HL-60/S4 treated with retinoic acid at 250 ng/mL for 4 days and 3 days (cell line): ENCODE measurements around the gene KRTAP13-4.

Experiments used
- in situ Hi-C: fragments of 300-500 bp; cut with MboI; formaldehyde crosslinking; loops from 2 replicates; pipeline ENCODE4 v1.7.0; 2022; ENCODE audit warnings: low sequenced_read_pairs

The KRTAP13-4 gene, protein sequence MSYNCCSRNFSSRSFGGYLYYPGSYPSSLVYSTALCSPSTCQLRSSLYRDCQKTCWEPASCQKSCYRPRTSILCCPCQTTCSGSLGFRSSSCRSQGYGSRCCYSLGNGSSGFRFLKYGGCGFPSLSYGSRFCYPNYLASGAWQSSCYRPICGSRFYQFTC

GRCh38 chr21:30430170-30430655, at the start of gene KRTAP13-4:
Gene KRTAP13-4 (plus strand): TSS chr21:30430220. CDS start chr21:30430276, 56 bp downstream.
- in situ Hi-C loops: no loop called here

DNA sequence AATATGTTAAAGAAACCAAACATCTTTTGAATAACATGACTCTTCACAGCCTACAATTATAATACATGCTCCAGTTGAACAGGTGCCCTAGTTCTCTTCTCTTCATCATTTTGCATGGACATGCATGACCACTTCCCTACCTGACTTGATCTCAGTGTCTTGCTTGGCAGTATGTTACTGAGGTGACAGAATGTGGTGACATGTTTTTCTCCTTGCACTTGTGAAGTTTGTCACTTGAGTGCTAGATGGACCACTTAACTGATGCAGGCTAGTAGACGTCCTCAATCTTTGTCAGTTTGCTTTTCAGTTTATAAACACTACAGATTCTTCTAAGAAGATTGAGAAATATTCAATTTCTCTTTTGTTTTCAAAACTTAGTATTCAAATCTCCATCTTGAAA, 47.8 kb upstream of the KRTAP13-4 start:
- in situ Hi-C loops: no loop called here

- in situ Hi-C loops: no loop called here
Measured at GRCh38 chr21:30391492-30392025, 38.5 kb upstream of the KRTAP13-4 start.

DNA sequence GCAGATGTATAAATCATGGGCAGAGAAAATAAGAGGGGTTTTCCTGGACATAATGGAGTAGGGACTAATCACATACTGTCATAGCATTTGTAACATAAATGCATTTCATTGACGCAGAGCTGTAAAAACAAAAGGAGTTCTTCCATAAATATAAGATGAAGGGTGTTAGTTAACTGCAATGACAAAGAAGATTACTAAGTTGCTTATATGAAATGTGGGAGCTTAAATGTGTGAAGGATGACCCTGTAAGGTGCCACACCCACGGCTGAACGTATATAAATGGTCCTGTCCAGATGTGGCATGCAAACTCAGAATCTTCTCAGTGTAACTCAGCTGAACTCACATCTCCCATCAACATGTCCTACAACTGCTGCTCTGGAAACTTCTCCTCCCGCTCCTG, 34.3 kb upstream of the KRTAP13-4 start, which contains the start of gene KRTAP13-1:
Gene KRTAP13-1, plus strand, starts transcription at position 301 of the 400 bp plus-strand sequence. Its CDS starts 56 bp downstream, at position 357.
- in situ Hi-C loops: no loop called here

DNA sequence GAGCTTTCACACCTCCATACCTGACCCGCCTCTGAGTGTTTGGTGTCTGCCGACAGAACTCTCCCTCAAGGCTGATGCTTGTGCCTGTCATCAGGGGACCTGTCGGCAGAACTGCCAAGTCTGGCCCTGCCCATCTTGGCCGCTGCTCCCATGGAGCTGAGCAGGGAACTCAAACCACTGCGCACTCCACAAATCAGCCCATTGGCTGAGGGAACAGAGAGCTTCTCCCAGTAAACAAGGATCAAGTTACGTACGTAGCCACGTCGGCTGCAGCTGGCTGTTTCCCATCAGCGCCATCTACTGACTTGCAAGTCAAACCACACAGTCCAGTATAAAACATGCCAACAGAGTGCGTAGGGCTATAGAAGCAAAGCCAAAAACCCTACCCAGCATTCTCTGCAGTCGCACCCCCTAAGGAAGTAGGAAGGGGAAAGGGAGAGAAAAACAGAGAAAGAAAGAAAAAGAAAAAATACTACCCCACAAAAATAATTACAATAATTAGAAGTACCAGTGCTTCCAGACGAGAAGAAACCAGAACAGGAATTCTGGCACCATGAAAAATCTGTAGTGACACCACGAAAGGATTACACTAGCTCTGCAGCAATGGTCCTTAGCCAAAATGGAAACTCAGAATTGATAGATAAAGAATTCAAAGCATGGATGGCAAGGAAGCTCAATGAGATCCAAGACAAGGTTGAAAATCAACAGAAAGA, 21.1 kb upstream of the KRTAP13-4 start:
- in situ Hi-C loops: no loop called here

DNA sequence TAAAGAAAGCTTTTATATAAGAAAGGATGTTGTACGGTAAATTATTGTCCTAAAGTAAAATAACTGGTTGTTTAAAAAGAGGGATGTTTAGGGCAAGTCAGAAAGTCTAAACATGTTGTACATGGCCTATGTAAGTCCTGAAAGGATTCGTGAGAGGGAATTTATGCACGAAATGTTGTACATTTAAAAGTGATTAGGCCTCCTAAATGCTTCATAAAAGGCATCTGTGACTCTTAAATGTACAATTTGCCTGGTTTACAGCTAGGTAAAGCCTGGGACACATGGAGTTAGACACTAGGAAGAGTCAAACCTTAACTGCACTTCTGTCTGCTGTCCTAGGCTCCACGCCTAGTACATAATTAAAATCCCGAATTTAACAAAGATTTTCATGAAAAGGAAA, 14.0 kb upstream of the KRTAP13-4 start:
- in situ Hi-C loops: no loop called here

DNA sequence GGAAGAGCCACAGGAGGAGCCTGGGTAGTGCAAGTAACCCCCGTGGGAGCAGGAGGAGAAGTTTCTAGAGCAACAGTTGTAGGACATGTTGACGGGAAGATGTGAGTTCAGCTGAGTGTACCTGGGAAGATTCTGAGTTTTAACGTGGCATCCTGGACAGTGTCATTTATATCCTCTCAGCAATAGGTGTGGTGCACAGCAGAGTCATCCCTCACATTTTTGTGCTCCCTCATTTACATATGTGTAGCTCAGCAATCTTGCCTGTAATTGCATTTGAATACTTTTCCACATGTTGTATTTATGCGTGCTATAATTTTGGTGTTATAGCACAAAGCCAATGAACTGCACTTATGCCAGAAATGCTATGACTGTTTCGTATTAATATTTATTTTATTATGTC, 4.2 kb upstream of the KRTAP13-4 start, which contains the start of gene KRTAP13-3:
Gene KRTAP13-3, minus strand, starts transcription at position 101 of the 400 bp plus-strand sequence. Its CDS starts 14 bp downstream, at position 87.
- in situ Hi-C loops: no loop called here

DNA sequence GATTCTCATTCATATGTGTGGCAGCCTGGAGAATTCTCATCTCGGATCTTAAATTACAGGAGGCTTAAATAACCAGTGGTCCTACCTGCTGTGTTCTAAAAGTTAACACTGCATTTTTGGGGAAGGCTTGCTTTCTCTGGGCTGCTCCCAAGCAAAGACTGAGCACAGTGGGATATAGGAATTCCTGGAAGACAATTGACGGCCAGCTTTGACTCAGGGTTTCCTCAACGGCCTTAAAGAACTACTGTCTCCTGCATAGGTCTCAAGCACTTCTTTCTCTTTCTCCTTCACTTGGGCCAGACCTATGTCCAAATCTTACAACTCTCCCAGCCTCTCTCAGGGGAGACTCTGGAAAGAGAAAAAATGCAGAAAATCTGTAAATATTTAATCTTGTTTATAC, 3.3 kb upstream of the KRTAP13-4 start:
- in situ Hi-C loops: no loop called here

DNA sequence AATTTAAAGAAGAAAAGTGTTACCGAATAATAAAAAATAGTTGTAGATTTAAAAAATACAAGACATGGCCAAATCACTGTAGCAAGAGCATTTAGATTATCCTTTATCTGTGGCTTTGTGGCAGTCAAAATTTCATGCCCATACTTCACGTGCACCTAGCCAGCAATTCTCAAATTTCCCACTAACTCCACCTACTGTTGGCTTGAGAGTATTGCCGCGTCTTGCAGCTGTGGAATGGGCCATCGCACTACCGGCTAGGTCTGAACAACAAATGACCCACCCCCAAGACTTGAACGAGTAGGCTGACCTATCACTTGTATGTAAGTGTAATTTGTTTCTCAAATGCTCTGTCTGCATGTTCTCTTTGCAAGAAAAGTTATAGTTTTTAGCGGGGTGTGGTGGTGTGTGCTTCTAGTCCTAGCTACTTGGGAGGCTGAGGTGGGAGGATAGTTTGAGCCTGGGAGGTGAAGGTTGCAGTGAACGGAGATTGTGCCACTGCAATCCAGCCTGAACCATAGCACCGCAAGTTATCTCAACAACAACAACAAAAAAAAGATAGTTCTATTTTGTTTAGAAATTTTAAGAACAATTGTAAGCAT, 4.1 kb downstream of the KRTAP13-4 start:
- in situ Hi-C loops: no loop called here

GRCh38 chr21:30437010-30437565, 7.1 kb downstream of the KRTAP13-4 start:
- in situ Hi-C loops: no loop called here

GRCh38 chr21:30439975-30440374, 10.0 kb downstream of the KRTAP13-4 start, which contains the start of gene KRTAP15-1:
Gene KRTAP15-1 (plus strand): TSS chr21:30440275. CDS start chr21:30440328, 53 bp downstream.
- in situ Hi-C loops: no loop called here

- in situ Hi-C loops: no loop called here
Measured at GRCh38 chr21:30443226-30443625, 13.2 kb downstream of the KRTAP13-4 start.

DNA sequence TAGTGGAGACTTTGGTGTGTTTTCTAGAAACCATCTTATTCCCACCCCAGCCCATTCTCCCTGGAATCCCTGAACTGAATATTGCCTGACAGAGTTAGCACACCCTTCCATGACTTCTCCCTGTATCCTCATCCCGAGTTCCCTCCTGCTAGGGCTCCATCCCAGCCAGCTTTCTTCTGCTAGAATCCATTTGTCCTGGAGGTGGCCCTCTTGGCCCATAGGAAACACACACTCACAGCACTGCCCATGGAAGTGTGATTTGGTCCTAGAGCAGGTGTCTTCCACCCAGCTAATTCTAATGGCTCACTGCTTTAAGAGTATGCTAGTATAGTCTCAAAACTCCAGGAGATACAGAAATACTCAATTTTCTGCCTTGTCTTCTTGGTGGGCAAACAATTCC, 14.2 kb downstream of the KRTAP13-4 start:
- in situ Hi-C loops: no loop called here

DNA sequence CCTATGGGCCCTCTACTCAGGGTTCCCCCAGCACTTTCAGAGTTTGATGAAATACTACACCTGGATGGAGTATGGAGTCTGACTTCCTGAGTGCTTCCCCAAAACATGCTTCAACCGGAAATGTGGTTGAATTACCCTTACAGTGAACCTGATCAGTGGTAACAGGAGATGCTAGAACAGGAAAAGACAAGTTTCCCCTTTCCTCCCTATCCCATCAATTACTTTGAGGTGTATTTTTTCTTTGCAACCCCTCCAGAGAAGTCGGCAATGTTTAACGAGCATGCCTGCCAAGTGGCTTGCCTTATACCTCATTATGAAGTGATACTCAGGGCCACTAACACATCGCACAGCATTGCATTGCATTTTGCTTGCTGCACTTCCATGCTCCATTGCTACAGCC, 17.0 kb downstream of the KRTAP13-4 start:
- in situ Hi-C loops: no loop called here

- in situ Hi-C loops: no loop called here
Measured at GRCh38 chr21:30448514-30448913, 18.5 kb downstream of the KRTAP13-4 start.

DNA sequence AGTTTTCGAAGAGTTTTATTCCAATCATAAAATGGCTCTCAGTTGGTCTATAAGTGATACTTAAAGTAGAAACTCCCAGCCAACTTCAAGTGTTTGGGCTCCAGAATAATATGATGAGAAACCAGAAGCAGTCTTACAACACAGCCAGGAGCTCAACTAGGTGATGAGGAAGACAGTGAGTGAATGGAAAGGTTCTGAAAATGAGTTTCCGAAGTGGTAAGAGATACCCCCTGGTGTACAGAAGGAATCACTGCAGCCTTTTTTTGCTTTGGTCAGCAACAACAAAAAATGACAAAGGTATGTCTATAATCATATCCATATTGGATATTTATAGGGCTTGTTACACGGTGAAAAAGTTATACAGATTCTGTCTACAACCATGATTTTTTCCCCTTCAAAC, 33.7 kb downstream of the KRTAP13-4 start:
- in situ Hi-C loops: no loop called here

DNA sequence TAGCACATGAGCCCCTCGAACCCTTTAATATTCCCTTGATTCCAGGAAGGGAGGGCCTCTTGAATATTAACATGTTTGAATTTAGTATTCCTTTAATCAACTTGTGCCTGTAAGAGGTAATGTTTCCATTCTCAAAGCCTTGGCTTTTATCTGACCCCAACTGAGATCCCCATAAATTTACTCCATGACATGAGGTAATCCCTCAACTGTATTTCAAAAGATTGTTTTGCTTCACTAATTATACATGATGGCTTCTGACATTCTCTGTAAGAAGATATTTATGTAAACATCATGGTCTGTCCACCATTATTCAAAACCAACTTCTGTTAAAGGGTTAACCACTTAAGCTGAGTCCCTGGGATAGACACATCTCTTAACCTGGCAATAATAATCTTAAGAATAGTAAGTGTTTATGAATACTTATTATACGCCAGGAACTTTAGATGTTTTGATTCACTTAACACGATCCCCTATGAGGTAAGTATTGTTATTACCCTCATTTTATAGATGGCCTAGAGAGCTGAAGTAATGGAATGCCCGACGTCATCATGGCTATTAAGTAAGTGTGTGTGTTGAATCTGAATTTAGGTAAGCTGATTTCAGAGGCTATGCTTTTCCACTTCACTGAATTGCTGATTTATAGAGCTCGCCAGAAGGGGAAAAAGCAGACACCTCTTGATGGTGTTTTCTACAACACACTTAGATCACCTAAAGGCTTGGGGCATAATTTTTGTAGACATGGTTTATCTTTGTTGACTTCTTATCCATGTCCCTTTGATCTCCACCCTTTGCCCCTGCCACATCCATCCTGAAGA, 39.1 kb downstream of the KRTAP13-4 start:
- in situ Hi-C loops: no loop called here

DNA sequence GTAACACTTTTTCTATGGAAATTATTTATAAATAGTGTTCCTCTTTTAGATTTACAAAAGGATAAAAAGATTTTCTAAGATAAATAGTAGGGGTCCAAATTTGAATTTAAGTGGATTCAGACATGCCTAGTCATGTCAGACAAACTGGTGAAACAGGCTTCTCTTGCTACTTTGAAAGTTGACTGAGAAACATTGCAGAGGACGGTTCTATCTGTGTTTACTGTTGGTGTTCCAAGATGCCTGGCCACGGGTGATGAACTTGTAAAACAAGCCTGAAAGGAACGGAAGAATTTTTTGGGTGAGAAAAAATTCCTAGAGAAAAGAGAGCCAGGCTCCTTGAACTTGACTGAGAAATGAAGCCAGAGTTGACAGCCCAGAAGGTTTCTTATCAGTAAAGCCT, 48.0 kb downstream of the KRTAP13-4 start:
- in situ Hi-C loops: no loop called here

DNA sequence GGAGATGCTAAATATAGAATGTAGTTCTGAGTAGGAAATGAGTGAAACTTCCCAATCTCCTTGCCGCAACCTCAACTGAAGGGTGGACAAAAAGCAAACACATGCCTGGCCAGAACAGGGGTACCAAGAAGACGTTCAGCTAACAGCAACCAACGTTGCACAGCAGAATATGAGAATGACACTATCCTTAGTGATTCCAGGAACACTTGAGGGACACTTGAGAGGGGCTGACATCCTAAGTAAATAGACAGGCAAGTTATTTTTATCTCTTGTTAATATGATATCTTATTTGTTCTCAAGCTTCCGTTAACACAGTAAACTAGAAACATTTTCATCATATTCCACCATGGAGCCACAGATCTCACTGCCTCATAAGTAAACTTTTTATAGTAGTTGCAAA, 49.2 kb downstream of the KRTAP13-4 start:
- in situ Hi-C loops: no loop called here

DNA sequence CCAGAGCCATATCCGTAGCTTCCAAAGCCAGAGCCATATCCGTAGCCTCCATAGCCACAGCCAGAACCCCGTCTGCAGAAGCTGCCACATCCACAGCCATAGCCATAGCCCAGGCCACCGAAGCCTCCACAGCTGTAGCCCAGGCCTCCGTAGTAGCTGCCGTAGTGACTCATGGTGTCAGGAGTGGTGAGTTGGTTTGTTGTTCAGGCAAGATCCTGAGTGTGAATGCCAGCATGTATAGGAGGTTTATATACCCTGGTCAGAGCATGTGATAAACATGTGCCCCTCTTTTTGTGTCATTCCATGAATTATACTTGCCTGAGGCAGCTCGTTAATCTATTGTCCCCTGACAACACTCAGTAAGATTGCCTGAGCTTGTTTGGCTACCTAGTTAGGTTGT, 50.1 kb downstream of the KRTAP13-4 start, which contains the start of gene KRTAP19-1:
Gene KRTAP19-1, minus strand, starts transcription at position 223 of the 400 bp plus-strand sequence. Its CDS starts 50 bp downstream, at position 173.
- in situ Hi-C loops: no loop called here
